ENCODE measurements around the gene CEP95. TPM values are rescaled to one million over a fixed set of nuclear protein-coding genes. Genes with fewer than 3 reads are reported as not detected.

Gene CEP95
- total and polyA plus RNA-seq, 2 donors (not counting 1 experiment from before 2014, with no cell fraction given), result 16.6 to 24.8 TPM

DNA sequence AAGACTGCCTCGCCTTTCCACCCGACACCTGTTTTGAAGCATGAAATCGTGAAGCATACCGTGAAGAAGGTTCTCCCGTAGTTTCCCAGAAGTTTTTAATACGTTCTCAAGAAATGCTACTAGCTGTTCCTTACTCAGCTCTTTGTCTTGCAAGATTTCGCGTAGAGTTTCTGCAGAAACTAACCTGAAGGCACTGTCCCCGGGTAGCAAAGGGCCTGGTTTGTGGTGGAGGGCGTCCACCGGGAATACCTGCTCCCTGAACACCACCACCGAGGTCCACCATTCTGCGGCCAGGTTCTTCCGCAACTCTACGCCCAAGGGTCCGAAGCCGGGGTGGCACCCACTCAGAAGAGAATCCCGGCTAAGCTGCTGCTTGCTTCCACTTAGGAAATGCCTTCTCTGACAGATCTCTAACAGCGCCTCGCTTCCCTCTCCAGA is 10.4 kb upstream of the CEP95 start:
- Histone ChIP-seq H3K27ac (ENCODE audit: insufficient read depth, low read length) (peak overlapping the region; percentile 81), H3K4me2 (ENCODE audit: extremely low read depth, insufficient read depth, low read length) (peak overlapping the region; percentile 98), H4K20me1 (ENCODE audit: control insufficient read depth, extremely low read depth, insufficient read depth, low read length) (peaks cover 3% of the 10 kb centered on the region), H3K9ac (ENCODE audit: insufficient read depth, low read length) (peak overlapping the region; percentile 73), H3K36me3 (ENCODE audit: control insufficient read depth, insufficient read depth, low read length) (peaks cover 9% of the 10 kb centered on the region), H3K9me3 (ENCODE audit: control insufficient read depth, insufficient read depth, low read depth, low read length) (no peaks in the 10 kb centered on the region), H3K4me3 (replicated peaks in 1 of 4; ENCODE audit: control extremely low read depth in 1 of 4, insufficient read depth in 1 of 4, low read depth in 3 of 4, low read length in 4 of 4) (peak overlapping the region; percentile 73 to 98 (median 89)), H3K79me2 (ENCODE audit: control insufficient read depth, insufficient read depth, low read length) (peaks cover 29% of the 10 kb centered on the region), H3K4me1 (ENCODE audit: control insufficient read depth, extremely low read depth, insufficient read depth, low read length) (peaks cover 2% of the 10 kb centered on the region), H2AFZ (ENCODE audit: low read length) (peak overlapping the region; percentile 66), H3K27me3 (ENCODE audit: control insufficient read depth, insufficient read depth, low read length) (no peaks in the 10 kb centered on the region)
- DNase-seq (ENCODE audit: low read depth in 2 of 2), result no peak
- TF ChIP-seq, protein P1, sequence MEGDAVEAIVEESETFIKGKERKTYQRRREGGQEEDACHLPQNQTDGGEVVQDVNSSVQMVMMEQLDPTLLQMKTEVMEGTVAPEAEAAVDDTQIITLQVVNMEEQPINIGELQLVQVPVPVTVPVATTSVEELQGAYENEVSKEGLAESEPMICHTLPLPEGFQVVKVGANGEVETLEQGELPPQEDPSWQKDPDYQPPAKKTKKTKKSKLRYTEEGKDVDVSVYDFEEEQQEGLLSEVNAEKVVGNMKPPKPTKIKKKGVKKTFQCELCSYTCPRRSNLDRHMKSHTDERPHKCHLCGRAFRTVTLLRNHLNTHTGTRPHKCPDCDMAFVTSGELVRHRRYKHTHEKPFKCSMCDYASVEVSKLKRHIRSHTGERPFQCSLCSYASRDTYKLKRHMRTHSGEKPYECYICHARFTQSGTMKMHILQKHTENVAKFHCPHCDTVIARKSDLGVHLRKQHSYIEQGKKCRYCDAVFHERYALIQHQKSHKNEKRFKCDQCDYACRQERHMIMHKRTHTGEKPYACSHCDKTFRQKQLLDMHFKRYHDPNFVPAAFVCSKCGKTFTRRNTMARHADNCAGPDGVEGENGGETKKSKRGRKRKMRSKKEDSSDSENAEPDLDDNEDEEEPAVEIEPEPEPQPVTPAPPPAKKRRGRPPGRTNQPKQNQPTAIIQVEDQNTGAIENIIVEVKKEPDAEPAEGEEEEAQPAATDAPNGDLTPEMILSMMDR (conservative IDR thresholded peaks at IDR 0.05 in 1 of 2, IDR thresholded peaks at IDR 0.05 in 1 of 2; ENCODE audit: low read depth in 1 of 2, low read length in 2 of 2), result no peak
- no peak for TF ChIP-seq EZH2 (IDR thresholded peaks at IDR 0.05; ENCODE audit: low read length, missing control alignments)

DNA sequence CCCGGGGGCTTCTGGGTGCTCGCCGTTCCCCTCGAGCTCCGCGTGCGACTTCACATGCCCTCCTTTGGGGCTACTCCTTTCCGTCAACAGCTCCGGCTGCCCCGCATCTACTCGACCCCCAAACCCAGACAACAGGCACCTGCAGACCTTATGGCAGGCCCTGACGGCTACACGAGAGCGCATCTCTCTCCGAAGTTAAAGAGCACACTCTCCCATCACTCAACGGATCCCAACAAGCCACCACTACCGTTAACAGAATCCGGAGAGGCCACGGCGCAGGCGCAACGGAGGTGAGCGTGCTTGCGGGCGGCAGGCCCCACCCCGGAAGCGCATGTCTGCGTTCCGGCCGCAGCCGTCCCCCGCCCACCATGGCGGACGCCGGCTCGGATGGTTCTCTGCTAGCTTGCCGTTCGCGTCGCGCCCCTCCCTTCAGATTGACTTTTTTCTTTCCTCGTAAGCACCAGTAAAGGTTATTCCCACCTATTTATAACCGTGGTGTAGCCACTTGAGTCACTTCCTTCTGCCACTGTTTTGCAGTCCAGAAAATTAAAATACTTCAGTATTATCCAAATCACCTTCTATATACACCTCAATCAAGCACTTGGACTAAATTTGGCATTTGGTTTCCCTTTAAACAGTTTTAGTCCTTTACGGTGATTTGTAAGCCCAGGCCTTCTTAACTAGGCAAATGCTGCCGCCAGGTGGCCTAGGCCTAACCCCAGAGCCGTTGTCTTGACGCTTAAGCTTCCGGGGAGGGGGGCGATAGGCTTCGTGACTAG is 9.8 kb upstream of the CEP95 start, which contains the start of gene POLG2:
TSS of gene POLG2 (minus strand) at position 269 of the 779 bp plus-strand sequence. CDS start at position 183, 86 bp downstream.
- Histone ChIP-seq H3K4me1 (ENCODE audit: control insufficient read depth, extremely low read depth, insufficient read depth, low read length) (peaks cover 2% of the 10 kb centered on the region), H4K20me1 (ENCODE audit: control insufficient read depth, extremely low read depth, insufficient read depth, low read length) (peaks cover 3% of the 10 kb centered on the region), H3K27ac (ENCODE audit: insufficient read depth, low read length) (peak within 1 kb of the TSS; percentile 81), H3K36me3 (ENCODE audit: control insufficient read depth, insufficient read depth, low read length) (peaks cover 14% of the 10 kb centered on the region), H3K4me3 (replicated peaks in 1 of 4; ENCODE audit: control extremely low read depth in 1 of 4, insufficient read depth in 1 of 4, low read depth in 3 of 4, low read length in 4 of 4) (peak within 1 kb of the TSS; percentile 73 to 98 (median 89)), H3K4me2 (ENCODE audit: extremely low read depth, insufficient read depth, low read length) (peak within 1 kb of the TSS; percentile 98), H3K79me2 (ENCODE audit: control insufficient read depth, insufficient read depth, low read length) (peaks cover 35% of the 10 kb centered on the region), H3K9ac (ENCODE audit: insufficient read depth, low read length) (peak within 1 kb of the TSS; percentile 73), H3K9me3 (ENCODE audit: control insufficient read depth, insufficient read depth, low read depth, low read length) (no peaks in the 10 kb centered on the region), H2AFZ (ENCODE audit: low read length) (peak within 1 kb of the TSS; percentile 66), H3K27me3 (ENCODE audit: control insufficient read depth, insufficient read depth, low read length) (no peaks in the 10 kb centered on the region)
- TF ChIP-seq EZH2 (IDR thresholded peaks at IDR 0.05; ENCODE audit: low read length, missing control alignments), result no peak
- TF ChIP-seq, protein P1 (conservative IDR thresholded peaks at IDR 0.05 in 1 of 2, IDR thresholded peaks at IDR 0.05 in 1 of 2; ENCODE audit: low read depth in 1 of 2, low read length in 2 of 2), result peak; percentile 52 to 55
- peak; percentile 91 to 93 for DNase-seq (ENCODE audit: low read depth in 2 of 2)

DNA sequence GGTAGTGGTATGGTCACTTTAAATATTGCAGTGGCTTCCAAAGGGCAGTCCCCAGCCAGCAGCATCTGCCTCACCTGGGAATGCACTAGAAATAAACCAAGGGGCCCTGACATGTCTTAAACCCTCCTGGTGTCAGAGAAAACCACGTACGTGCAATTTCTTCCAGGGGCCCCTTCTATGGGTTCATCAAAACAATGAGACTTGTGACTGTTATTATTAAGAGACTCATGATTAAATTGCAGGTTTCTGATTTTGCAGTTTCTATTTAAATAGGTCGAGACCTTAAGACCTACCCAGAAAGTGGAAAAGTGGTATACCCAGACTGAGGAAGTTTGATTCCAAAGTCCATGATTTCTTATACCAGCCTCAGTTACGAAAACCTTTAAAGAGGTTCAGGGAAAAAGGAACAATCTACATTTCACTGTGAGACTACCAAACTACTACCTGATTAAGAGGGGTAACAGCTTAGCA is 9.2 kb upstream of the CEP95 start:
- Histone ChIP-seq H3K9me3 (ENCODE audit: control insufficient read depth, insufficient read depth, low read depth, low read length) (no peaks in the 10 kb centered on the region), H3K4me1 (ENCODE audit: control insufficient read depth, extremely low read depth, insufficient read depth, low read length) (peaks cover 2% of the 10 kb centered on the region), H3K27ac (ENCODE audit: insufficient read depth, low read length) (peak overlapping the region; percentile 81), H3K9ac (ENCODE audit: insufficient read depth, low read length) (peak overlapping the region; percentile 51), H3K4me3 (replicated peaks in 1 of 4; ENCODE audit: control extremely low read depth in 1 of 4, insufficient read depth in 1 of 4, low read depth in 3 of 4, low read length in 4 of 4) (peak overlapping the region; percentile 73 to 98 (median 89)), H3K27me3 (ENCODE audit: control insufficient read depth, insufficient read depth, low read length) (no peaks in the 10 kb centered on the region), H3K36me3 (ENCODE audit: control insufficient read depth, insufficient read depth, low read length) (peaks cover 17% of the 10 kb centered on the region), H3K79me2 (ENCODE audit: control insufficient read depth, insufficient read depth, low read length) (peaks cover 41% of the 10 kb centered on the region), H3K4me2 (ENCODE audit: extremely low read depth, insufficient read depth, low read length) (peak overlapping the region; percentile 83), H4K20me1 (ENCODE audit: control insufficient read depth, extremely low read depth, insufficient read depth, low read length) (peaks cover 3% of the 10 kb centered on the region), H2AFZ (ENCODE audit: low read length) (no peak overlapping the region)
- no peak for DNase-seq (ENCODE audit: low read depth in 2 of 2)
- TF ChIP-seq, protein P1 (conservative IDR thresholded peaks at IDR 0.05 in 1 of 2, IDR thresholded peaks at IDR 0.05 in 1 of 2; ENCODE audit: low read depth in 1 of 2, low read length in 2 of 2), result no peak
- TF ChIP-seq EZH2 (IDR thresholded peaks at IDR 0.05; ENCODE audit: low read length, missing control alignments), result no peak
